WI38 (cell line): ENCODE results near the gene NKAPL.
"Not testable (repeated sequence)": the region's sequence is repeated elsewhere in the genome, so short reads cannot be mapped to it uniquely, and the experiment has no call there.

Experiments
- H3K4me3 ChIP-seq: 2 replicates; pipeline ENCODE4 v1.5.1; 2011; ENCODE audit warnings: low read depth, mild to moderate bottlenecking, control low read depth, low read length
- TF ChIP-seq, protein P1 (sequence below): IDR thresholded peaks from 2 replicates; pipeline ENCODE4 v1.5.1; 2012; ENCODE audit warnings: low read depth, mild to moderate bottlenecking, control low read depth, low read length

NKAPL gene

DNA sequence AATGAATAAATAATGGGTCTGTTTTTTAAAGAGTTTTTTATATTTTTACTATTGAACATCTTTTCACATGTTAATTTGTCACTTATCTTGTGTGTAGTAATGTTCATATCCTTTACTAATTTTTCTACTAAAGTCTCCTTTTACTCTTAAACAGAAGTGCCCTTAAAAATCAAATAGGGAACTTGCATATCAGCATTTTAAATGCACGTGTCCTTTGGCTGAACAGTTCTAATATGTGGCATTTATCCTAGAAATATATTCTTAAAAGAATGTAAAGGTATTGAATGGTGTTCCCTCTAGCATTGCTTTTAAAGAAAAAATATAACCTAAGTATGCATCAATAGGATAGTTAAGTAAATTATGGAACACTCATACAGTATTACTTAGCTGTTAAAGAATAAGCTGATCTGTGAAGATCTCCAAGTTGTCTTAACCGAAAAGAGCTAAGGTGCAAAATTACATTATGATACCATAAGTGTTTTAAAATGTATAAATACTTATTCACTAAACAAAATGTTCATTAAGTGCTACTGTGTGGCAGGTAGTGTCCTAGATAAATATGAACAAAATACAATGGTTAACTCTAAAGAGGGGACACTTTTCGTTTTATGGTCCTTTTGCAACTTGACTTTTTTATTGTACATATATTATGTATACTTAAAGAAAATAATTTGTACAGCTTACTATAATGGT is 21.6 kb downstream of the NKAPL start:
- H3K4me3 ChIP-seq, result peak overlapping the region; percentile 82
- TF ChIP-seq, protein P1, sequence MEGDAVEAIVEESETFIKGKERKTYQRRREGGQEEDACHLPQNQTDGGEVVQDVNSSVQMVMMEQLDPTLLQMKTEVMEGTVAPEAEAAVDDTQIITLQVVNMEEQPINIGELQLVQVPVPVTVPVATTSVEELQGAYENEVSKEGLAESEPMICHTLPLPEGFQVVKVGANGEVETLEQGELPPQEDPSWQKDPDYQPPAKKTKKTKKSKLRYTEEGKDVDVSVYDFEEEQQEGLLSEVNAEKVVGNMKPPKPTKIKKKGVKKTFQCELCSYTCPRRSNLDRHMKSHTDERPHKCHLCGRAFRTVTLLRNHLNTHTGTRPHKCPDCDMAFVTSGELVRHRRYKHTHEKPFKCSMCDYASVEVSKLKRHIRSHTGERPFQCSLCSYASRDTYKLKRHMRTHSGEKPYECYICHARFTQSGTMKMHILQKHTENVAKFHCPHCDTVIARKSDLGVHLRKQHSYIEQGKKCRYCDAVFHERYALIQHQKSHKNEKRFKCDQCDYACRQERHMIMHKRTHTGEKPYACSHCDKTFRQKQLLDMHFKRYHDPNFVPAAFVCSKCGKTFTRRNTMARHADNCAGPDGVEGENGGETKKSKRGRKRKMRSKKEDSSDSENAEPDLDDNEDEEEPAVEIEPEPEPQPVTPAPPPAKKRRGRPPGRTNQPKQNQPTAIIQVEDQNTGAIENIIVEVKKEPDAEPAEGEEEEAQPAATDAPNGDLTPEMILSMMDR, result no peak

DNA sequence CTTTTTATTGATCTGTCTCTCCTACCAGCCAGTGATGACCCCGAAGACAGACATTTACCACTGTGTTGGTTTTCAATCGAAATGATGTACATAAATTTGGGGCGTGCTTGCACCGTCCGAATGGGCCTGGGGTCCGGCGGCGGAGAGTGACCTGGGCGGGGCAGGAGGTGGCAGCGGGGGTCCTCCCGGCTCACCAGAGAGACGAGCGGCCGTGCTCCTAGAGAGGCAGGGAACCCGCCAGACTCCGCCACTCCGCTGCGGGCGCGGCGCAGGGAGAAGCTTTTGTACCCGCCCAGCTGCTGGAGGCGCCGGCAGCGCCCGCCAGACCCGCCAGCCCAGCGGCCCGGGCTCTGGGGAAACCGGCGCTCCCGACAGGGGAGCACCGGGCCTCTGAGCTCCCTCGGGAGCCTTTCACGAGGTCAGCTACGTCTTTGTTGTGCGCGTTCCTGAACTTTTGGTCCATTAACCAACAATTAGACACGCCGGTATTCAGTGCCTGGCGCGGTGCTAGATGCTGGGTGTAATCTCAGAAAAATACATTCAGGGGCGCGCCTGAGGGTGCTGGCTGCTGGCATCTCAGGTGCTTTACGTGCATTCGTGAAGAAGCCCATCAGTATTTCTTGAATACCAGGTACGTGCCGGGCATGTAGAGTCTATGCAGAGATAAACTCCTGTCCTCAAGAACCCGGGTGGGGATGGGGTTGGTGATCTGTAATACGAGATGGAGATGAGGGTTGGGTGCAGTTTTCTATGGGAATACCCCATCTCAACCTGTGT is 22.4 kb downstream of the NKAPL start, which contains the start of gene PGBD1:
TSS of gene PGBD1 (plus strand) at position 285 of the 777 bp plus-strand sequence. CDS start 2,242 bp downstream, outside the sequence.
- H3K4me3 ChIP-seq, result peak within 1 kb of the TSS; percentile 82
- TF ChIP-seq, protein P1, result no peak

DNA sequence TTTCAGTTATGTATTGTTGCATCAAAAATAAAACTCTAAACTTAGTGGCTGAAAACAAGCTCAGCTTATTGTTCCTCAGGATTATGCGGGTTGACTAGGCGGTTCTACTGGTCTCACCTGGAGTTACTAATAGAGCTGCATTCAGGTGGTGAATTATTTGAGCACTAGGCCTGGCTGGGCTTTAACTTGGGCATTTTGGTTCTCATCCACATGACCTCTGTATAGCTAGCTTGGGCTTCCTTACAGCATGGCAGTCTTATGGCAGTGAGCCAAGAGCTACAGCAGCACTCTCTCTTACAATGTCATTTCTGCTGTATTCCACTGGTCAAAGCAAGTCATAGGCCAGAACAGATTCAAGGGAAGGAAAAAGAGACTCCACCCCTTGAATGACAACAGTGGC is 23.8 kb downstream of the NKAPL start:
- H3K4me3 ChIP-seq, result no peak overlapping the region
- TF ChIP-seq, protein P1, result no peak

DNA sequence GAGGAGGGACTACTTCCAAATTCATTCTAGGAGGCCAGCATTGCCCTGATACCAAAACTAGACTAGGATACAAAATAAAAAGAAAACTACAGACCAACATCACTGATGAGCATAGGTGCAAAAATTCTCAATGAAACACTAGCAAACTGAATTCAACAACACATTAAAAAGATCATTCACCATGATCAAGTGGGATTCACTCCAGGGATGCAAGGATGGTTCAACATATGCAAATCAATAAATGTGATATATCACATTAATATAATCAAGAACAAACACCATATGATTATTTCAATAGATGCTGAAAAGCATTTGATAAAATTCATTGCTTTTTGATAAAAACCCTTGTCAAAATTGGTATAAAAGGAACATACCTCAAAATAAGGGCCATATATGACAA is 32.5 kb downstream of the NKAPL start:
- no peak overlapping the region for H3K4me3 ChIP-seq
- TF ChIP-seq, protein P1, result no peak

DNA sequence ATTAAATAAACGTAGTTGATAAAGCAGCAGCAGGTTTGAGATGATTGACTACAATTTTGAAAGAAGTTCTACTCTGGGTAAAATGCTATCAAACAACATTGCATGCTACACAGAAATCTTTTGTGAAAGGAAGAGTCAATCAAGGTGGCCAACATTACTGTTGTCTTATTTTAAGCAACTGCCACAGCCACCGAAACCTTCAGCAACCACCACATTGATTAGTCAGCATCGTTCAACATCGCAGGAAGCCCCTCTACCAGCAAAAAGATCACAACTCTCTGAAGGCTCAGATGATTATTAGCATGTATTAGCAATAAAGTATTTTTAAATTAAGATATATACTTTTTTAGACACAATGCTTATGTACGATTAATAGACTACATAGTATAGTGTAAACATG is 36.2 kb downstream of the NKAPL start:
- TF ChIP-seq, protein P1, result no peak
- no peak overlapping the region for H3K4me3 ChIP-seq

DNA sequence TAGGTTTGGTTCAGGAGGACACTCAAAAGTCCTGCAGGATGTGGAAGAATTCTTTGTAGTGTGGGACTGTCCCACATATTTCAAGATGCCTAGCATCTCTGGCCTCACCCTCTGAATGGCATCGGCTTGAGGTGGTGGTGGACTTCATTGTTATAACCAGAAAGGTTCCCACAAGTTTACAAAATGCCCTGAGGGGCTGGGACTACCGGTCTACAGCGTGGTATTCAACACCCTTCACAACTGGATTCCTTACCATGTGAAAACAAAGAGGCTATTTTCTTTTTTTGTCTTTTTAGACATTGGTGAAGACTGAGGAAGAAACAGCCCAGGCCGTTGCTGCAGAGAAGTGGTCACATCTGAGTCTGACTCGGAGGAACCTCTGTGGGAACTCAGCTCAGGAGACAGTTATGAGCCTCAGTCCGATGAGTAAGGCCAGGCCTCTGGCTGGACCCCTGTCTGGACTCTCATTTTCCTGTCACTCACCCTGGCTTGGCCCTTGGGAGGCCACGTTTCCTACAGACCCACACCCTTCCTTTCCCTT is 37.5 kb downstream of the NKAPL start:
- TF ChIP-seq, protein P1, result no peak
- no peak overlapping the region for H3K4me3 ChIP-seq

DNA sequence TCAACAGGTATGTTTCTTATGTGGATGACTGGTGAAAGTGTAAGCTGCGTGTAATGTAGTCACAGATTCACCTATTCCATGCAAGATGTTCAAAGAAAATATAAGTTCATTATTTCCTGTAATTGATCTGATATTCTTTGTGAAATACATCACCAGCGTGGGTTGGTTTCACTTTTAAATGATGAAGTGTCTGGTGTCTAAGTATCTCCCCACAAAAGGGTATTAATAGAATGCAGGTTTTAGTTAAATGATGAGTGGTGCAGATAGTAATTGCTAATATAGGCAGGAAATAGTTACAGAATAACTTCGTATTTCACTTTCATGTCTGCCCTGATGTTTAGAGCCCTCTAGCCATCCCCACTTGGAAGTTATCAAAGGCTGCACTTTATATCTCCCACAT is 44.5 kb downstream of the NKAPL start:
- H3K4me3 ChIP-seq, result no peak overlapping the region
- TF ChIP-seq, protein P1, result no peak

DNA sequence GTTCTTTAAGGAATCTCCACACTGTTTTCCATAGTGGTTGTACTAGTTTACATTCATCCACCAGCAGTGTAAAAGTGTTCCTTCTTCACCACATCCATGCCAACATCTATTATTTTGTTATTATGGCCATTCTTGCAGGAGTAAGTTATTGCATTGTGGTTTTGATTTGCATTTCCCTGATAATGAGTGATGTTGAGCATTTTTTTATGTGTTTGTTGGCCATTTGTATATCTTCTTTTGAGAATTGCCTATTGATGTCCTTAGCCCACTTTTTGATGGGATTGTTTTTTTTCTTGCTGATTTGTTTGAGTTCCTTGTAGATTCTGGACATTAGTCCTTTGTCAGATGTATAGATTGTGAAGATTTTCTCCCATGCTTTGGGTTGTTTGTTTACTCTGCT is 47.3 kb downstream of the NKAPL start:
- not testable (repeated sequence) for H3K4me3 ChIP-seq
